IPS-11a (cell line): ENCODE data around the gene EGFLAM.
"Not testable (repeated sequence)": the region's sequence is repeated elsewhere in the genome, so short reads cannot be mapped to it uniquely, and the experiment has no call there.

Experiments
- H3K4me3 ChIP-seq: one replicate; pipeline ENCODE4 v1.5.1; 2013; ENCODE audit warnings: low read depth, low read length, control low read depth

Gene EGFLAM

GRCh38 chr5:38323645-38324295 lies 65.4 kb downstream of the EGFLAM start:
- H3K4me3 ChIP-seq = no peak overlapping the region

GRCh38 chr5:38329132-38329715 lies 70.9 kb downstream of the EGFLAM start:
- no peak overlapping the region for H3K4me3 ChIP-seq

GRCh38 chr5:38330207-38330606 lies 71.8 kb downstream of the EGFLAM start:
- H3K4me3 ChIP-seq = no peak overlapping the region

GRCh38 chr5:38331831-38332230 lies 73.5 kb downstream of the EGFLAM start:
- H3K4me3 ChIP-seq = no peak overlapping the region

GRCh38 chr5:38333181-38333580 lies 74.8 kb downstream of the EGFLAM start:
- not testable (repeated sequence) for H3K4me3 ChIP-seq

GRCh38 chr5:38338455-38338854 lies 80.1 kb downstream of the EGFLAM start:
- H3K4me3 ChIP-seq = no peak overlapping the region

- no peak overlapping the region for H3K4me3 ChIP-seq
Measured at GRCh38 chr5:38339446-38339845, 81.1 kb downstream of the EGFLAM start.

- no peak overlapping the region for H3K4me3 ChIP-seq
Measured at GRCh38 chr5:38341056-38341455, 82.7 kb downstream of the EGFLAM start.

- no peak overlapping the region for H3K4me3 ChIP-seq
Measured at GRCh38 chr5:38341641-38342040, 83.3 kb downstream of the EGFLAM start.

GRCh38 chr5:38342261-38342660 lies 83.9 kb downstream of the EGFLAM start:
- H3K4me3 ChIP-seq = no peak overlapping the region

- no peak overlapping the region for H3K4me3 ChIP-seq
Measured at GRCh38 chr5:38344891-38345290, 86.5 kb downstream of the EGFLAM start.

GRCh38 chr5:38346593-38346992 lies 88.2 kb downstream of the EGFLAM start:
- H3K4me3 ChIP-seq = no peak overlapping the region

GRCh38 chr5:38347040-38347763 lies 88.8 kb downstream of the EGFLAM start:
- no peak overlapping the region for H3K4me3 ChIP-seq

- no peak overlapping the region for H3K4me3 ChIP-seq
Measured at GRCh38 chr5:38347896-38348295, 89.5 kb downstream of the EGFLAM start.

GRCh38 chr5:38360323-38361061 lies 102.1 kb downstream of the EGFLAM start:
- H3K4me3 ChIP-seq = no peak overlapping the region

GRCh38 chr5:38362713-38363112 lies 104.4 kb downstream of the EGFLAM start:
- H3K4me3 ChIP-seq = no peak overlapping the region

GRCh38 chr5:38364825-38365224 lies 106.5 kb downstream of the EGFLAM start:
- no peak overlapping the region for H3K4me3 ChIP-seq

GRCh38 chr5:38367410-38367809 lies 109.1 kb downstream of the EGFLAM start:
- H3K4me3 ChIP-seq = no peak overlapping the region

GRCh38 chr5:38367966-38368365 lies 109.6 kb downstream of the EGFLAM start:
- H3K4me3 ChIP-seq = no peak overlapping the region

GRCh38 chr5:38369692-38370091 lies 111.3 kb downstream of the EGFLAM start:
- no peak overlapping the region for H3K4me3 ChIP-seq

GRCh38 chr5:38370358-38371100 lies 112.2 kb downstream of the EGFLAM start:
- H3K4me3 ChIP-seq = no peak overlapping the region
